Measurements from ENCODE around the gene DLEC1.

DNA sequence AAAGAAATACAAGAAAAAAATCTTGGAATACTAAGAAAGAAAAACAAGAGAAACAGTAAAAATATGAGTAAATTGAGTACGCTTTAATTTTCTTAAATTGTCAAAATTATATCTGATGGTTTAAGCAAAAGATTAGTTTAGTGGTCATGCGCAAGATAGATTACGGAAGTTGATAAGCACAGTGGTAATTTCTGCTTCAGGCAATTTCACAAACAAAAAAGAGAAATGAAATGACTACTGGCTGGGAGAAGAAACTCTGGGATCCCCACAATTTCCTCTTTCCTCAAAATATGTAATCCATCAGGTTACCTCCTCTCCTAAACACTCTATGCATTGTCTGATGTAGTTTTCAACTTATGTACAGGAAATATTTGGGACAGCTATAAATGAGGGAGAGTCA lies 108.4 kb downstream of the DLEC1 start:
- TF ChIP-seq POLR2AphosphoS5 (IDR thresholded peaks at IDR 0.05; ENCODE audit: low read depth, low read length) (no peak), POLR2A (IDR thresholded peaks at IDR 0.05; ENCODE audit: low read depth, low read length) (no peak), TAF1 (IDR thresholded peaks at IDR 0.05; ENCODE audit: low read depth, low read length) (no peak)
